Ishikawa (cell line): ENCODE measurements around the gene MRPS2.

ENCODE experiments used
- CEBPB ChIP-seq: IDR thresholded peaks from 2 replicates; pipeline ENCODE4 v1.6.1; 2012
- CREB1 ChIP-seq: IDR thresholded peaks from 2 replicates; pipeline ENCODE4 v1.6.1; 2012; ENCODE audit warnings: low read depth
- EGR1 ChIP-seq: IDR thresholded peaks from 2 replicates; pipeline ENCODE4 v1.6.1; 2012
- EP300 ChIP-seq: IDR thresholded peaks from 2 replicates; pipeline ENCODE4 v1.6.1; 2012; ENCODE audit warnings: borderline replicate concordance
- FOXM1 ChIP-seq: IDR thresholded peaks from 2 replicates; pipeline ENCODE4 v1.6.1; 2012; ENCODE audit warnings: low read depth, borderline replicate concordance
- NFIC ChIP-seq: IDR thresholded peaks from 2 replicates; pipeline ENCODE4 v1.6.1; 2012
- RAD21 ChIP-seq: IDR thresholded peaks from 2 replicates; pipeline ENCODE4 v1.6.1; 2012; ENCODE audit warnings: low read depth
- TAF1 ChIP-seq: IDR thresholded peaks from 2 replicates; pipeline ENCODE4 v1.6.1; 2012; ENCODE audit warnings: low read depth, mild to moderate bottlenecking
- TCF12 ChIP-seq: IDR thresholded peaks from 2 replicates; pipeline ENCODE4 v1.6.1; 2012; ENCODE audit warnings: low read depth
- TEAD4 ChIP-seq: IDR thresholded peaks from 2 replicates; pipeline ENCODE4 v1.6.1; 2012
- YY1 ChIP-seq: IDR thresholded peaks from 2 replicates; pipeline ENCODE4 v1.6.1; 2012; ENCODE audit warnings: low read depth
- ZBTB7A ChIP-seq: IDR thresholded peaks from 2 replicates; pipeline ENCODE4 v1.6.1; 2012; ENCODE audit warnings: low read depth
- TF ChIP-seq, protein P1 (sequence below): IDR thresholded peaks from 2 replicates; pipeline ENCODE4 v1.6.1; 2012
- TF ChIP-seq, protein P2 (sequence below): IDR thresholded peaks from 2 replicates; pipeline ENCODE4 v1.6.1; 2012
- TF ChIP-seq, protein P3 (sequence below): IDR thresholded peaks from 2 replicates; pipeline ENCODE4 v1.6.1; 2012; ENCODE audit warnings: low read depth, mild to moderate bottlenecking

MRPS2 gene

DNA sequence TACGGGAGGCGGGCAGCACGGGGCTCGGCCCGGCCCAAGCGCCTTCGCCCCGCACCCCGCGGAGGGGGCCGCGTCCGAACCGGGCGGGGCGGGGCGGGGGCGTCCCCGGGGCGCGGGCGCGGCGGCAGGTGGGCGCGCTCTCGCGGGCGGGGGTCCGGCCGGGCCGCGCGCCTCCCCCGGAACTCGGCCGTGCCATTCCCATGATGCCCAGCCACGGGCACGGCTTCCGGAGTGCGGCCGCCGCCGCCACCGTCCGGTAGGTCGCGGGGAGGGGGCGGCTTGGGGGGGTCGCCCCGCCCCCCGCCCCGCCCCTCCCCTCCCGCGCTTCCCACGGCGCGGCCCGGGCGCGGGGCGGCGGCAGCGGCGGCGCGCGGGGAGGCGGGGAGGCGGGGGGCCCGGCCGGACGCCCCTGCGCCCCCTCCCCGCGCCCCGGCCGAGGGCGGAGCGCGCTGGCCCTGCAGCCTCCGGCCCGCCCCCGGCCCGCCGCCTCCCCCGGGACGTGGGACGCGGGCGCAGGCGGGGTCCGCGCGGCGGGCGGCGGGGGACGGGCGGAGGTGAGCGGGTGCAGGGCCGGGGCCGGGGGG is 20.9 kb upstream of the MRPS2 start, which contains the start of gene PPP1R26:
TSS of gene PPP1R26 (plus strand) at position 314 of the 584 bp plus-strand sequence. CDS start 4,729 bp downstream, outside the sequence.
- TF ChIP-seq, protein P1, sequence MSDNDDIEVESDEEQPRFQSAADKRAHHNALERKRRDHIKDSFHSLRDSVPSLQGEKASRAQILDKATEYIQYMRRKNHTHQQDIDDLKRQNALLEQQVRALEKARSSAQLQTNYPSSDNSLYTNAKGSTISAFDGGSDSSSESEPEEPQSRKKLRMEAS: no peak
- no peak for TF ChIP-seq EP300

DNA sequence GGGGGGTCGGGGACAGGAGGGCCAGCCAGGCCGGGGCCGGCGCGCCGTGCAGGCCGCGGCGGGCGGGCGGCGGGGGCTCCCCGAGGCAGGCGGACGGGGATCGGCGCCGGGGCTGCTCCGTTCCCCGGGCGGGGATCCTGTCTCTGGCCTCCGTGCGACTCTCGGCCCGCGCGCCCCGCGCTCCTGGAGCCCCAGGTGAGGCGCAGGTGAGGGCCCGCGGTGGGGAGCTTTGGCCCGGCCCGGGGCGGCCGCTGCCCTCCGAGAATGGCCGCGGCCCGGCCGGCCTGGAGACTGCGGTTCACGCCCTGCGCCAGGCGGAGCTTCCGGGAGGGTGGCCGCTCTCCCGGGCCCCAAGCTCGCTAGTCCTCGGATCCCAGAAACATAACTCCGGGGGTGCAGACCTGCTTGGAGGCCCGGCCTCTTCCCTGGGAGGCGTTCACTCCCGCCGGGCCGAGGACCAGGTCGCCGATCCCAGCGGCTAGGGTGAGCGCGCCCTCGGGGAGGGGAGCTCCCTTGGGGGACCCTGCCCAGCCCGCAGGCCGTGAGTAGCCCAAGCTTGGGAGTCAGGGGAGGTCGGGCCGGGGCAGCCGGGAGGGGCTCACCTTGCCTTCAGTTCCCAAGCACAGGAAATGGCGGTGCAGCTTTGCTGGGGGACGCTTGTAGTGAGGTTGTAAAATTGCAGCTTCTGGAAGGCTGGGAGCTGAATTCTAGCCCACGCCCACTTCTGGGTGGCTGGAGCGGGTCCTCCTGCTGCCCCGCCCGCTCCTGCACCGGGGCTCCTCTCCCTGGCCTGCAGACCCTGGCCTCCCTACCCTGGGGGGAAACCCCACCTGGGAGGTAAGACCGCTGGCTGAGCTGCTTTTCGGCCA is 20.2 kb upstream of the MRPS2 start:
- TF ChIP-seq ZBTB7A (0 out of 2 replicates have a peak, but pooled peaks have one; percentile 26), CREB1 (no peak), TCF12 (no peak), RAD21 (no peak), CEBPB (no peak), NFIC (no peak), EGR1 (no peak), EP300 (no peak), TAF1 (peak; percentile 48; the same call in 1 of the 2 replicates), TEAD4 (no peak), FOXM1 (no peak), YY1 (no peak)
- TF ChIP-seq, protein P2, sequence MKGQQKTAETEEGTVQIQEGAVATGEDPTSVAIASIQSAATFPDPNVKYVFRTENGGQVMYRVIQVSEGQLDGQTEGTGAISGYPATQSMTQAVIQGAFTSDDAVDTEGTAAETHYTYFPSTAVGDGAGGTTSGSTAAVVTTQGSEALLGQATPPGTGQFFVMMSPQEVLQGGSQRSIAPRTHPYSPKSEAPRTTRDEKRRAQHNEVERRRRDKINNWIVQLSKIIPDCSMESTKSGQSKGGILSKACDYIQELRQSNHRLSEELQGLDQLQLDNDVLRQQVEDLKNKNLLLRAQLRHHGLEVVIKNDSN: no peak
- TF ChIP-seq, protein P3, sequence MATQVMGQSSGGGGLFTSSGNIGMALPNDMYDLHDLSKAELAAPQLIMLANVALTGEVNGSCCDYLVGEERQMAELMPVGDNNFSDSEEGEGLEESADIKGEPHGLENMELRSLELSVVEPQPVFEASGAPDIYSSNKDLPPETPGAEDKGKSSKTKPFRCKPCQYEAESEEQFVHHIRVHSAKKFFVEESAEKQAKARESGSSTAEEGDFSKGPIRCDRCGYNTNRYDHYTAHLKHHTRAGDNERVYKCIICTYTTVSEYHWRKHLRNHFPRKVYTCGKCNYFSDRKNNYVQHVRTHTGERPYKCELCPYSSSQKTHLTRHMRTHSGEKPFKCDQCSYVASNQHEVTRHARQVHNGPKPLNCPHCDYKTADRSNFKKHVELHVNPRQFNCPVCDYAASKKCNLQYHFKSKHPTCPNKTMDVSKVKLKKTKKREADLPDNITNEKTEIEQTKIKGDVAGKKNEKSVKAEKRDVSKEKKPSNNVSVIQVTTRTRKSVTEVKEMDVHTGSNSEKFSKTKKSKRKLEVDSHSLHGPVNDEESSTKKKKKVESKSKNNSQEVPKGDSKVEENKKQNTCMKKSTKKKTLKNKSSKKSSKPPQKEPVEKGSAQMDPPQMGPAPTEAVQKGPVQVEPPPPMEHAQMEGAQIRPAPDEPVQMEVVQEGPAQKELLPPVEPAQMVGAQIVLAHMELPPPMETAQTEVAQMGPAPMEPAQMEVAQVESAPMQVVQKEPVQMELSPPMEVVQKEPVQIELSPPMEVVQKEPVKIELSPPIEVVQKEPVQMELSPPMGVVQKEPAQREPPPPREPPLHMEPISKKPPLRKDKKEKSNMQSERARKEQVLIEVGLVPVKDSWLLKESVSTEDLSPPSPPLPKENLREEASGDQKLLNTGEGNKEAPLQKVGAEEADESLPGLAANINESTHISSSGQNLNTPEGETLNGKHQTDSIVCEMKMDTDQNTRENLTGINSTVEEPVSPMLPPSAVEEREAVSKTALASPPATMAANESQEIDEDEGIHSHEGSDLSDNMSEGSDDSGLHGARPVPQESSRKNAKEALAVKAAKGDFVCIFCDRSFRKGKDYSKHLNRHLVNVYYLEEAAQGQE: no peak

DNA sequence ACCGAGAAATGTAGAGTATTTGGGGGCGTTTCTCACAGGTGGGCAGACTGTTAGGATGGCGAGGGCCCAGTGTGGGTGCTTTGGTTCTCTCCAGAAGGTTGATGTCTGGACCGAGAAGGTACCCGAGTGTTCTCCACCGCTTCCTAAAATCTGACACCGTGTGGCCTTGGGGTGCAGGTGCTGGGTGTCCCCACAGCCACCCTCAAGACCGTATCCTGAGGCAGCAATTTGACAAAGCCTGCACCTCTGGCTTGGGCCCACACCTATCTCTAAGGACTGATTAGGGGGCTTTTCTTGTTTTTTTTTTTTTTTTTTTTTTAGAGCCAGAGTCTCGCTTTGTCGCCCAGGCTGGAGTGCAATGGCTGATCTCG is 19.6 kb upstream of the MRPS2 start:
- TF ChIP-seq CEBPB (no peak), FOXM1 (no peak), NFIC (no peak)

DNA sequence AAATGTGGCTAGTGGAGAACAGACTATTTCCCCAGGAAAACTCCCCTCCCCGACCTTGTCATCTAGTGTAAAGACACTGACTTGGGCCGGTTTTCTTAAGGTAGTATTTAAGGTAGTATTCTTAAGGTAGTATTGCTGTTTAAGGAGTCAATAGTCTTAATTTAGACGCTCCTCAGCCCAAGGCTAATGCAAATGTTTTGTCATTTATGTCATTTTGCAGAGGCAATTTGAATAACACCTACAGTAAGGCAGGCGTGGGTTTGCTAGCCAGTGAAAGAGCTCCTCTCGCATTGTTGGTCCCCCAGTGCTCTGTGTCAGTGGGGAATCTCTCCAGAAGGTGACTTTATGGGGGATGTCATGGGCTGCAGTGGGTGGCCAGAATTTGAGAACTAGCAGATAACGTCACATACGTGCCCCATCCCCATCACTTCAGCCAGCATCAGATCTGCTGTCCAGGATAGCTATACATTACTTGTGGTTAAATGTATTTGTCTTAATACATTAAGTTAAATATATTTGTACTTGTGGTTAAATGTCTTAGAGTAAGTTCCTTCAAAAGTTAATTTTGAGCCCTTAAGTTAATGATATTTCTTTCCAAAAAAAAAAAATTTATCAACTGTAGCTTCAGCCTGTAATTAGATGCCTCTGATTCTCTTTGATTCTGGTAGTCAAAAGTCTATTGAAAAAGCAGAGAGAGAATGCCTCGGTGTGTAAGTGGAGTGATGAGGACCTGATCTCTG is 18.3 kb upstream of the MRPS2 start:
- TF ChIP-seq ZBTB7A: no peak
- TF ChIP-seq CREB1: no peak
- TF ChIP-seq TEAD4: no peak
- TF ChIP-seq EGR1: no peak
- TF ChIP-seq EP300: no peak
- TF ChIP-seq TAF1: no peak
- no peak for TF ChIP-seq RAD21
- TF ChIP-seq YY1: no peak
- TF ChIP-seq FOXM1: no peak
- TF ChIP-seq CEBPB: no peak
- no peak for TF ChIP-seq NFIC

DNA sequence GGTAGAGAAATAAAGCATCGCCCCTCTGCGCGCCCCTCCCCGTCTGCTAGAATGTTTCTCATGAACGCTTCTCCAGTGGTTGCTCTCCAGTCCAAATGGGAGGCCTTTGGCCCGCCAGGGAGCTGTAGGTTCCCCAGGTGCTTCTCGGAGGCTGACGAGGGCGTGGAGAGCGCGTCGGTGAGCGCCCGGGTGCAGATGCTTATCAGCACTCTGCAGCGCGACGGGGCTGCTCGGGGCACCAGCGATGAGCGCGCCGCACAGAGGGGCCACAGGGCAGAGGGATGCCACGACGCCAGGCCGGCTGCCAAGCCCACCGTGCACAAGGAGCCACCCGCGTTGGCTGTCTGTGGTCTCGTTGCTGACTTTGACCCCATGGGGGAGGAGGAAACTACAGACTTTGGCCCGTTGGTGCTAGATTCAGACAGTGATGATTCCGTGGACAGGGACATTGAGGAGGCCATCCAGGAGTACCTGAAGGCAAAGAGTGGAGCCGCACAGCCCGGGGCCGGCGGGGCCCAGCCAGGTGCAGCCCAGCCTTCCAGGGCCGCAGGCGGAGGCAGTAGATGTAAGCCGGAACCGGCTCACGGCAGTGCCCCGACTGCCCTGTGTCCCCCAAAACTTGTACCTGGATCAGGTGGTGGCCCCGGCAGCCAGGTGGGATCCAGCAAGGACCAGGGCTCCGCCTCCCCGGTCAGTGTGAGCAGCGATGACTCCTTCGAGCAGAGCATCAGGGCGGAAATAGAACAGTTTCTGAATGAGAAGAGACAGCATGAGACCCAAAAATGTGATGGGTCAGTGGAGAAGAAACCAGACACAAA is 15.8 kb upstream of the MRPS2 start:
- TF ChIP-seq, protein P1: no peak
- TF ChIP-seq CREB1 (no peak), TAF1 (no peak), CEBPB (no peak), FOXM1 (no peak), TCF12 (no peak), ZBTB7A (no peak), RAD21 (no peak), EGR1 (no peak), EP300 (no peak), TEAD4 (no peak), NFIC (no peak), YY1 (no peak)
- TF ChIP-seq, protein P3: no peak
- TF ChIP-seq, protein P2: no peak
